Breast epithelium (tissue), 4 donors: Measurements from ENCODE around the gene CLPSL2. TPM values are rescaled to one million over a fixed set of nuclear protein-coding genes. Genes with fewer than 3 reads are reported as not detected.

Experiments used
- DNase-seq, 2 donors: peaks; one replicate each; pipeline ENCODE4 v3.0.0-alpha.2; 2019; ENCODE audit warnings: low spot score in 2 of 2
- H3K27ac ChIP-seq, 2 donors: fragments of 200-600 bp; sonication (generic) in 1 of 2; one replicate each; pipeline ENCODE4 v1.5.1; 2016 to 2019; ENCODE audit warnings: mild to moderate bottlenecking in 1 of 2
- H3K27me3 ChIP-seq, 2 donors: fragments of 200-600 bp; sonication (generic) in 1 of 2; one replicate each; pipeline versions ENCODE4 v1.5.1 to v1.6.0; 2017 to 2019; ENCODE audit warnings: control low read depth in 1 of 2, mild to moderate bottlenecking in 1 of 2
- H3K36me3 ChIP-seq: fragments of 200-600 bp; one replicate; pipeline ENCODE4 v1.5.1; 2019
- H3K4me1 ChIP-seq, 2 donors: fragments of 200-600 bp; sonication (generic); one replicate each; pipeline ENCODE4 v1.5.1; 2016 to 2019; ENCODE audit warnings: control low read depth in 1 of 2
- H3K4me3 ChIP-seq, 3 donors: fragments of 200-600 bp; sonication (generic); 1 replicate in 2 of 3; 2 replicates in 1 of 3; pipeline ENCODE4 v1.5.1; 2016 to 2019; ENCODE audit warnings: mild to moderate bottlenecking in 3 of 3, moderate library complexity in 2 of 3
- H3K9me3 ChIP-seq, 2 donors: fragments of 200-600 bp; sonication (generic) in 1 of 2; one replicate each; pipeline ENCODE4 v1.5.1; 2016 to 2019; ENCODE audit warnings: control low read depth in 1 of 2
- CTCF ChIP-seq, 3 donors: fragments of 450-650 bp; IDR thresholded peaks; one replicate each; pipeline ENCODE4 v1.5.1; 2016 to 2017; ENCODE audit warnings: antibody characterized with exemption in 3 of 3, mild to moderate bottlenecking in 3 of 3, moderate library complexity in 3 of 3
- POLR2A ChIP-seq: fragments of 450-650 bp; IDR thresholded peaks from one replicate; pipeline ENCODE4 v1.6.1; 2016; ENCODE audit warnings: antibody characterized with exemption, mild to moderate bottlenecking, moderate library complexity
- POLR2AphosphoS5 ChIP-seq, 3 donors: sonication (generic); formaldehyde crosslinking; IDR thresholded peaks; one replicate each; pipeline ENCODE4 v1.6.1; 2017; ENCODE audit warnings: antibody characterized with exemption in 3 of 3
- intact Hi-C: fragments of 100-400 bp; cut with DNase I; formaldehyde crosslinking; loops from one replicate; pipeline ENCODE4 v1.15.1; 2023; ENCODE audit warnings: low total_unique reads
- total RNA-seq, 3 donors: library from RNA; depleted of rRNA; stranded (reverse); fragments of >200 nt; gene quantifications; one replicate each; pipeline ENCODE4 v1.1.0, GENCODE V29; 2016

The CLPSL2 gene
- total RNA-seq, 3 donors from 2014 or later: 2.3 TPM; not detected in 2

GRCh38 chr6:35794536-35795452 lies 18.4 kb downstream of the CLPSL2 start:
- TF ChIP-seq POLR2AphosphoS5 (IDR thresholded peaks at IDR 0.05) (no peak), CTCF (IDR thresholded peaks at IDR 0.05) (no peak), POLR2A (no peak)
- Histone ChIP-seq H3K27ac (no peak overlapping the region), H3K4me1 (no peaks in the 10 kb centered on the region), H3K36me3 (no peaks in the 10 kb centered on the region), H3K27me3 (no peaks in the 10 kb centered on the region), H3K9me3 (no peaks in the 10 kb centered on the region), H3K4me3 (no peak overlapping the region)
- DNase-seq: no peak
- intact Hi-C loops: no loop called here

- no peak overlapping the region for H3K27ac ChIP-seq
- no peaks in the 10 kb centered on the region for H3K4me1 ChIP-seq
- no peaks in the 10 kb centered on the region for H3K9me3 ChIP-seq
- no peak for DNase-seq
- no peaks in the 10 kb centered on the region for H3K36me3 ChIP-seq
- H3K4me3 ChIP-seq: no peak overlapping the region
- intact Hi-C loops: no loop called here
- H3K27me3 ChIP-seq: no peaks in the 10 kb centered on the region
- TF ChIP-seq CTCF (IDR thresholded peaks at IDR 0.05): no peak
- TF ChIP-seq POLR2AphosphoS5 (IDR thresholded peaks at IDR 0.05): no peak
- no peak for TF ChIP-seq POLR2A
Measured at GRCh38 chr6:35795453-35796071, 19.2 kb downstream of the CLPSL2 start.

- no peak for DNase-seq
- H3K27me3 ChIP-seq: no peaks in the 10 kb centered on the region
- intact Hi-C loops: no loop called here
- H3K36me3 ChIP-seq: no peaks in the 10 kb centered on the region
- no peaks in the 10 kb centered on the region for H3K9me3 ChIP-seq
- no peak overlapping the region for H3K27ac ChIP-seq
- no peaks in the 10 kb centered on the region for H3K4me1 ChIP-seq
- H3K4me3 ChIP-seq: no peak overlapping the region
- TF ChIP-seq CTCF (IDR thresholded peaks at IDR 0.05) (no peak), POLR2AphosphoS5 (IDR thresholded peaks at IDR 0.05) (no peak), POLR2A (no peak)
Measured at GRCh38 chr6:35796236-35796635, 19.8 kb downstream of the CLPSL2 start.

- Histone ChIP-seq H3K4me1 (no peaks in the 10 kb centered on the region), H3K9me3 (no peaks in the 10 kb centered on the region), H3K27me3 (no peaks in the 10 kb centered on the region), H3K36me3 (no peaks in the 10 kb centered on the region), H3K4me3 (no peak overlapping the region), H3K27ac (no peak overlapping the region)
- no peak for DNase-seq
- intact Hi-C loops: no loop called here
- TF ChIP-seq POLR2AphosphoS5 (IDR thresholded peaks at IDR 0.05) (no peak), CTCF (IDR thresholded peaks at IDR 0.05) (no peak), POLR2A (no peak)
Measured at GRCh38 chr6:35797837-35798526, 21.6 kb downstream of the CLPSL2 start.

- H3K27me3 ChIP-seq: no peaks in the 10 kb centered on the region
- TF ChIP-seq POLR2AphosphoS5 (IDR thresholded peaks at IDR 0.05) (no peak), CTCF (IDR thresholded peaks at IDR 0.05) (no peak), POLR2A (no peak)
- no peaks in the 10 kb centered on the region for H3K4me1 ChIP-seq
- H3K36me3 ChIP-seq: no peaks in the 10 kb centered on the region
- intact Hi-C loops: no loop called here
- DNase-seq: no peak
- no peaks in the 10 kb centered on the region for H3K9me3 ChIP-seq
- H3K27ac ChIP-seq: no peak overlapping the region
- no peak overlapping the region for H3K4me3 ChIP-seq
Measured at GRCh38 chr6:35798706-35799105, 22.3 kb downstream of the CLPSL2 start.
